ENCODE results near the gene NSFL1C.

GRCh38 chr20:1477896-1478490 is 11.3 kb upstream of the NSFL1C start:
- TF ChIP-seq CTCF (conservative IDR thresholded peaks at IDR 0.05) = no peak
- TF ChIP-seq EZH2 (IDR thresholded peaks at IDR 0.05; ENCODE audit: low read depth) = no peak
